ENCODE data around the gene ITK. TPM values are rescaled to one million over a fixed set of nuclear protein-coding genes. Genes with fewer than 3 reads are reported as not detected.

ITK gene
- total RNA-seq, 3 donors from 2014 or later (not counting 1 experiment from before 2014, with no cell fraction given), result 153 to 188 (median 186) TPM

DNA sequence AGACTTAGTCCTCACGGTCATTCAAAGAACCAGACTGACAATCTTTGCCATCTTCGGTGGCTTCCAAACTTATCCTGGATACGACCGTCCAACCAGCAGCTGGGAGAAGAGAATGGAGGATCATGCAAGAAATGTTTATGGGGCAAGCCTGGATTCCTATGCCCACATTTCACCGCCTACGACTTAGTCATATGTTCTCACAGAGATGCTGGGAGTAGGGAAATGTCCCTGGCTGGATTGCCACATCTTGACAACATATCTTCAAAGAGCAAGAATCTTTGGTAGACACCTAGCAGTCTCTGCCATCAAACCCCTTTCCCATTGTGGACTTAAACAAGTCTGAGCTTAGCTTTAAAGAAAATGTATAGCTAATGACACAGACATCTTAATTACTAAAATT is 42.9 kb upstream of the ITK start:
- H3K4me1 ChIP-seq (ENCODE audit: control insufficient read depth, insufficient read depth, low read length), result peaks cover 14% of the 10 kb centered on the region
- no peaks in the 10 kb centered on the region for H3K9me3 ChIP-seq (ENCODE audit: control insufficient read depth, insufficient read depth, low read length)
- intact Hi-C loops (cut with micrococcal nuclease), result loop anchor here (10.0 kb wide), 1 partner anchor 203 kb away; no protein-coding TSS in a partner anchor
- no peaks in the 10 kb centered on the region for H3K27me3 ChIP-seq (ENCODE audit: control insufficient read depth, insufficient read depth, low read length)
- 98% methylated on average over 6 of the region's 6 CpGs for WGBS (ENCODE audit: insufficient coverage)
- TF ChIP-seq, protein P1, sequence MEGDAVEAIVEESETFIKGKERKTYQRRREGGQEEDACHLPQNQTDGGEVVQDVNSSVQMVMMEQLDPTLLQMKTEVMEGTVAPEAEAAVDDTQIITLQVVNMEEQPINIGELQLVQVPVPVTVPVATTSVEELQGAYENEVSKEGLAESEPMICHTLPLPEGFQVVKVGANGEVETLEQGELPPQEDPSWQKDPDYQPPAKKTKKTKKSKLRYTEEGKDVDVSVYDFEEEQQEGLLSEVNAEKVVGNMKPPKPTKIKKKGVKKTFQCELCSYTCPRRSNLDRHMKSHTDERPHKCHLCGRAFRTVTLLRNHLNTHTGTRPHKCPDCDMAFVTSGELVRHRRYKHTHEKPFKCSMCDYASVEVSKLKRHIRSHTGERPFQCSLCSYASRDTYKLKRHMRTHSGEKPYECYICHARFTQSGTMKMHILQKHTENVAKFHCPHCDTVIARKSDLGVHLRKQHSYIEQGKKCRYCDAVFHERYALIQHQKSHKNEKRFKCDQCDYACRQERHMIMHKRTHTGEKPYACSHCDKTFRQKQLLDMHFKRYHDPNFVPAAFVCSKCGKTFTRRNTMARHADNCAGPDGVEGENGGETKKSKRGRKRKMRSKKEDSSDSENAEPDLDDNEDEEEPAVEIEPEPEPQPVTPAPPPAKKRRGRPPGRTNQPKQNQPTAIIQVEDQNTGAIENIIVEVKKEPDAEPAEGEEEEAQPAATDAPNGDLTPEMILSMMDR (IDR thresholded peaks at IDR 0.05), result no peak
- H3K27ac Mint-ChIP-seq, result peak overlapping the region in 1 of 2 donors; percentile 22
- peaks cover 22% of the 10 kb centered on the region for H3K36me3 ChIP-seq (ENCODE audit: control insufficient read depth, insufficient read depth, low read length)
- H3K4me3 ChIP-seq (ENCODE audit: low read length), result no peak overlapping the region
- H3K36me3 Mint-ChIP-seq, result peaks cover 9% of the 10 kb centered on the region
- peaks cover 43 to 55% of the 10 kb centered on the region in 2 donors for H3K4me1 Mint-ChIP-seq
- no peak for ATAC-seq
- DNase-seq, result no peak
- no peaks in the 10 kb centered on the region for H3K27me3 Mint-ChIP-seq (ENCODE audit: low read depth in 2 of 2)
- no peaks in the 10 kb centered on the region for H3K9me3 Mint-ChIP-seq
- no peak overlapping the region for H3K4me3 Mint-ChIP-seq
- H3K27ac ChIP-seq (ENCODE audit: low read length), result no peak overlapping the region

DNA sequence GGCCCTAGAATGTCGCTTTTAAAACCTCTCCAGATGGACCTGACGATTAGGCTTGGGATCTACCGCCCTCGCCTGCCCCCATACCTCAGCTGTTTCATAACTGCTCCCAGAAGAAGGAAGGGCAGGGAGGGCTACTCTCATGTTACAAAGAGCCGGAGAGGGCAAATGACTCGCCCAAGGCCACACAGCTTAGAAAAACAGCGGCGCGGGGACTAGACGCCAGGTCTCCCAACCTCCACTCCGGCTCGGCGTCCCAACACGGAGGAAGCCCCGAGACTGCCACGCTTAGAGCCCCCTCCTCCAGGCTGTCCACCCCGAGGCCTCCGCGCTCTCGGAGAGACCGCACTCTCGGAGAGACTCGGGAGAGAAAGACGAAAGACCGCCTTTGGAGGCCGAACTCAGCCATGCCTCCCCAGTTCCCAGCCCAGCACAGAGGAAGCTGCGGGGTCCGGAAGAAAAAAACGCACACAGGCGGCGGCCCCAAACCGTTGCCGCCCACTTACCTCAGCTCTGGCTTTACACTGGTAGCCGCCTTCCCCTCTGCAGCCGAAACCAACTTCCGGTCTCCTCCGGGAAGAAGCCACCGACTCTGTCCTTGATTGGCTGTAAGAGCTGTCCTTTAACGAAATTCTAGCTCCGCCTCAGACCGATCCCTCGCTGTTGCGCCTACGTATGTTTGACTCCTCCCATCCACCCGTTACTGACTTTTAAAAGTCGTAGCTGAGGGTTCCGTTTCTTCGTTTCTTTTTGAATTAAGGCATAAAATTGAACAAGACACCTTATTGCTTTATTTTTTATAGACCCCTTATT is 38.1 kb upstream of the ITK start, which contains the start of gene MED7:
Gene MED7, minus strand, starts transcription at position 549 of the 810 bp plus-strand sequence. CDS start 3,434 bp downstream, outside the sequence.
- Mint-ChIP-seq H3K27me3 (ENCODE audit: low read depth in 2 of 2) (no peaks in the 10 kb centered on the region), H3K4me1 (peaks cover 32 to 52% of the 10 kb centered on the region in 2 donors), H3K36me3 (peaks cover 9% of the 10 kb centered on the region), H3K4me3 (peak within 1 kb of the TSS; percentile 98), H3K9me3 (no peaks in the 10 kb centered on the region), H3K27ac (peak within 1 kb of the TSS; percentile 97 to 98)
- Histone ChIP-seq H3K9me3 (ENCODE audit: control insufficient read depth, insufficient read depth, low read length) (no peaks in the 10 kb centered on the region), H3K27me3 (ENCODE audit: control insufficient read depth, insufficient read depth, low read length) (no peaks in the 10 kb centered on the region), H3K27ac (ENCODE audit: low read length) (peak within 1 kb of the TSS; percentile 89), H3K36me3 (ENCODE audit: control insufficient read depth, insufficient read depth, low read length) (peaks cover 19% of the 10 kb centered on the region), H3K4me1 (ENCODE audit: control insufficient read depth, insufficient read depth, low read length) (peaks cover 24% of the 10 kb centered on the region), H3K4me3 (ENCODE audit: low read length) (peak within 1 kb of the TSS; percentile 86)
- ATAC-seq (peak; percentile 95 to 99 (median 96)), DNase-seq (peak; percentile 82 to 99)
- intact Hi-C loops (cut with micrococcal nuclease), result loop anchor here (1.0 to 5.0 kb wide), 5 partner anchors 33 to 716 kb away; partner anchors contain the start of genes CLINT1 and HAVCR2
- TF ChIP-seq, protein P1 (IDR thresholded peaks at IDR 0.05), result no peak
- under 1% methylated on average over 48 of the region's 48 CpGs for WGBS (ENCODE audit: insufficient coverage)

DNA sequence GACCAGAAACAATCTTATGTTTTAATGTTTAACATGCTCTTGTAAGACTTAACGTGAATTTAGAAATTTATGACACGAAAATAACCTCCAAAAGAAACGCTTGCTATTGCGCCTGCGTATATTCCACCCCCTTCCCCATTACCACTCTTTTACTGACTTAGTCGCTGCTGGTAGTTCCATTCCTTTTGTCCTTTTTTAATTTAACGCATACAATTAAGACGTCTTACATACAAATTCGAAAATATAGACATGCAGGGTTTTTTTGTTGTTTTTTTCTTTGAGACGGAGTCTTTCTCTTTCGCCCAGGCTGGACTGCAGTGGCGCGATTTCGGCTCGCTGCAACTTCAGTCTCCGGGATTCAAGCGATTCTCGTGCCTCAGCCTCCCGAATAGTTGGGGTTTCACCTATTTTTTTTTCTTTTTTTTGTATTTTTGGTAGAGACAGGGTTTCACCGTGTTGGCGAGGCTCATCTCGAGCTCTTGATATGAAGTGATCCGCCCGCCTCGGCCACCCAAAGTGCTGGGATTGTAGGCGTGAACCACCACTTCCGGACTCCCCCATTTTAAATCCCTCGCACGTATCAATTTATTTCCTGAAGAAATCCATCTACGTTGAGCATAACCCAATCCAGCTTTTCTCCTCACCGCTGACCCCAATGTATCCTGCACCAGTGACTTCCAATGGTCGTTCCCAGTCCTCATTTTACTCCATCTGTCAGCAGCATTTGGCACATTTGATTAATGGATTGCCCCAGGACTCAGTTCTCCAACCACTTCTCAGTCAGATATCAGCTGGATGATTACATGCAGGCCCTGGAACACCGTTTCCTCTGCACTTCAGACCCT is 37.3 kb upstream of the ITK start:
- DNase-seq (peak; percentile 32 to 71), ATAC-seq (peak; percentile 53 to 63 (median 55))
- intact Hi-C loops (cut with micrococcal nuclease), result loop anchor here (2.0 to 5.0 kb wide), 2 partner anchors 54 to 715 kb away; partner anchors contain the start of gene CLINT1
- Histone ChIP-seq H3K9me3 (ENCODE audit: control insufficient read depth, insufficient read depth, low read length) (no peaks in the 10 kb centered on the region), H3K4me1 (ENCODE audit: control insufficient read depth, insufficient read depth, low read length) (peaks cover 24% of the 10 kb centered on the region), H3K27me3 (ENCODE audit: control insufficient read depth, insufficient read depth, low read length) (no peaks in the 10 kb centered on the region), H3K4me3 (ENCODE audit: low read length) (peak overlapping the region; percentile 86), H3K27ac (ENCODE audit: low read length) (peak overlapping the region; percentile 89), H3K36me3 (ENCODE audit: control insufficient read depth, insufficient read depth, low read length) (peaks cover 11% of the 10 kb centered on the region)
- WGBS (ENCODE audit: insufficient coverage), result 7% methylated on average over 33 of the region's 33 CpGs
- no peaks in the 10 kb centered on the region for H3K27me3 Mint-ChIP-seq (ENCODE audit: low read depth in 2 of 2)
- TF ChIP-seq, protein P1 (IDR thresholded peaks at IDR 0.05), result no peak
- peaks cover 9% of the 10 kb centered on the region for H3K36me3 Mint-ChIP-seq
- H3K9me3 Mint-ChIP-seq, result no peaks in the 10 kb centered on the region
- peak overlapping the region; percentile 98 for H3K4me3 Mint-ChIP-seq
- H3K4me1 Mint-ChIP-seq, result peaks cover 36 to 55% of the 10 kb centered on the region in 2 donors
- peak overlapping the region; percentile 97 to 98 for H3K27ac Mint-ChIP-seq

Measured in natural killer cell (primary cell).